HepG2 (cell line): Measurements from ENCODE around the gene VWA3A. TPM values are rescaled to one million over a fixed set of nuclear protein-coding genes. Genes with fewer than 3 reads are reported as not detected.
"Not testable (repeated sequence)": the region's sequence is repeated elsewhere in the genome, so short reads cannot be mapped to it uniquely, and the experiment has no call there.

ENCODE experiments used
- ATAC-seq: fragments of 200-7000 bp; cut with Tn5 transposase; 3 replicates; pipeline ENCODE4 v1.9.1; 2020; ENCODE audit warnings: mild to moderate bottlenecking, moderate library complexity
- BruUV-seq: library from RNA; stranded (reverse); fragments of 400-500 nt; replicated peaks from 2 replicates; lab custom pipeline; 2021; lab: Mats Ljungman, UMichigan
- CTCF ChIA-PET: fragments of 300-600 bp; formaldehyde crosslinking; extraction: SDS; loops from one replicate; lab custom pipeline; 2021; ENCODE audit warnings: low total read pairs, inconsistent platforms, low intra/inter-chr PET ratio; lab: Yijun Ruan, JAX
- POLR2A ChIA-PET: fragments of 350-600 bp; sonication (Branson Sonifier 250); formaldehyde crosslinking; loops from one replicate; lab custom pipeline; 2020; ENCODE audit warnings: antibody characterized with exemption, inconsistent platforms; lab: Yijun Ruan, JAX
- DNase-seq: peaks from one replicate; pipeline ENCODE4 v3.0.0-alpha.2; 2015; ENCODE audit warnings: low spot score
- FAIRE-seq: peaks from 3 replicates; lab custom pipeline; 2011; peaks lifted over from hg19 to GRCh38; lab: Jason Lieb, UNC
- H2AFZ ChIP-seq: one replicate; pipeline ENCODE4 v1.6.1; 2011; ENCODE audit warnings: low read length, inconsistent platforms
- H3K27ac ChIP-seq: fragments of 300-600 bp; 3 replicates; pipeline ENCODE4 v1.8.0; 2011; ENCODE audit warnings: mixed run types, mild to moderate bottlenecking, mixed read lengths, low read length, inconsistent platforms; ENCODE audit not compliant: insufficient read depth; ENCODE audit errors: extremely low read length
- H3K27me3 ChIP-seq, 2 experiments: fragments of 200-600 bp in 1 of 2; 2 replicates in 1 of 2; 3 replicates in 1 of 2; pipeline versions ENCODE4 v1.6.0 to v1.8.0; 2011; ENCODE audit warnings: low read length in 2 of 2, mild to moderate bottlenecking in 2 of 2, moderate library complexity in 2 of 2, inconsistent platforms in 1 of 2; ENCODE audit not compliant: insufficient read depth in 2 of 2, control insufficient read depth in 1 of 2
- H3K36me3 ChIP-seq, 2 experiments: fragments of 200-600 bp in 1 of 2; replicated peaks in 1 of 2; 2 replicates in 1 of 2; 3 replicates in 1 of 2; pipeline versions ENCODE4 v1.5.1 to v1.8.0; 2011; ENCODE audit warnings: low read length in 2 of 2, inconsistent platforms in 1 of 2; ENCODE audit not compliant: insufficient read depth in 2 of 2, control insufficient read depth in 1 of 2
- H3K4me1 ChIP-seq: 2 replicates; pipeline ENCODE4 v1.5.1; 2012; ENCODE audit warnings: low read length, inconsistent platforms; ENCODE audit not compliant: insufficient read depth
- H3K4me2 ChIP-seq: 2 replicates; pipeline ENCODE4 v1.6.0; 2011; ENCODE audit warnings: low read depth, low read length, inconsistent platforms
- H3K4me3 ChIP-seq, 3 experiments: fragments of 200-600 bp in 1 of 3; sonication (generic), shearing (Covaris generic) in 1 of 3; replicated peaks in 1 of 3; 2 replicates each; pipeline ENCODE4 v1.5.1; 2011 to 2016; ENCODE audit warnings: low read length in 3 of 3, inconsistent platforms in 2 of 3, low read depth in 2 of 3, mild to moderate bottlenecking in 2 of 3, control low read depth in 1 of 3, mixed read lengths in 1 of 3; ENCODE audit not compliant: insufficient read depth in 1 of 3
- H3K79me2 ChIP-seq: one replicate; pipeline ENCODE4 v1.6.1; 2011; ENCODE audit warnings: low read length, inconsistent platforms; ENCODE audit not compliant: insufficient read depth
- H3K9ac ChIP-seq: 2 replicates; pipeline ENCODE4 v1.6.0; 2011; ENCODE audit warnings: mild to moderate bottlenecking, low read depth, low read length, inconsistent platforms; ENCODE audit not compliant: insufficient read depth
- H3K9me3 ChIP-seq: 2 replicates; pipeline ENCODE4 v1.5.1; 2012; ENCODE audit warnings: mild to moderate bottlenecking, low read length
- H4K20me1 ChIP-seq: 2 replicates; pipeline ENCODE4 v1.6.0; 2011; ENCODE audit warnings: inconsistent platforms, mild to moderate bottlenecking, low read length, moderate library complexity; ENCODE audit not compliant: insufficient read depth
- ATF4 ChIP-seq, 2 experiments: fragments of 450-650 bp in 1 of 2; sonication (generic) in 1 of 2; formaldehyde crosslinking; IDR thresholded peaks; 2 replicates each; pipeline versions ENCODE4 v1.5.0 to v1.8.0; 2020 to 2022; ENCODE audit warnings: mild to moderate bottlenecking in 1 of 2, missing genetic modification reagents in 1 of 2
- ATF5 ChIP-seq: sonication (generic); formaldehyde crosslinking; IDR thresholded peaks from 2 replicates; pipeline ENCODE4 v1.4.0; 2020; ENCODE audit warnings: mild to moderate bottlenecking, low read depth, missing genetic modification reagents
- CCDC6 ChIP-seq: sonication (generic); formaldehyde crosslinking; IDR thresholded peaks from 2 replicates; pipeline ENCODE4 v1.8.1; 2022; ENCODE audit warnings: mild to moderate bottlenecking, missing genetic modification reagents, moderate library complexity
- CEBPG ChIP-seq: IDR thresholded peaks from 2 replicates; pipeline ENCODE4 v1.6.1; 2016
- GTF3A ChIP-seq: sonication (generic); formaldehyde crosslinking; conservative IDR thresholded peaks from 2 replicates; pipeline ENCODE4 v1.4.0; 2020; ENCODE audit warnings: mild to moderate bottlenecking, missing genetic modification reagents
- IRF9 ChIP-seq: sonication (generic); formaldehyde crosslinking; IDR thresholded peaks from 2 replicates; pipeline ENCODE4 v1.8.0; 2022; ENCODE audit warnings: missing genetic modification reagents, mild to moderate bottlenecking, borderline replicate concordance
- NCOR1 ChIP-seq: fragments of 200-600 bp; sonication (generic); IDR thresholded peaks from 2 replicates; pipeline ENCODE4 v1.7.0; 2017; ENCODE audit warnings: antibody characterized with exemption, low read length, borderline replicate concordance
- SNAI1 ChIP-seq: sonication (generic); formaldehyde crosslinking; IDR thresholded peaks from 2 replicates; pipeline ENCODE4 v1.5.0; 2020; ENCODE audit warnings: mild to moderate bottlenecking, missing genetic modification reagents, borderline replicate concordance
- TCF12 ChIP-seq, 2 experiments: fragments of 450-650 bp in 1 of 2; sonication (generic) in 1 of 2; formaldehyde crosslinking in 1 of 2; IDR thresholded peaks; 2 replicates each; pipeline versions ENCODE4 v1.6.1 to v1.8.0; 2017 to 2022; ENCODE audit warnings: antibody characterized with exemption in 1 of 2, mild to moderate bottlenecking in 1 of 2, missing genetic modification reagents in 1 of 2, moderate library complexity in 1 of 2
- THAP11 ChIP-seq: IDR thresholded peaks from 2 replicates; pipeline ENCODE4 v1.6.1; 2016; ENCODE audit warnings: missing biosample characterization, missing genetic modification reagents
- ZMYM3 ChIP-seq: sonication (generic); formaldehyde crosslinking; IDR thresholded peaks from 2 replicates; pipeline ENCODE4 v1.5.1; 2020; ENCODE audit warnings: mild to moderate bottlenecking, missing genetic modification reagents
- ZNF362 ChIP-seq: sonication (generic); formaldehyde crosslinking; IDR thresholded peaks from 2 replicates; pipeline ENCODE4 v1.4.0; 2020; ENCODE audit warnings: missing genetic modification reagents, mild to moderate bottlenecking, borderline replicate concordance
- ZNF510 ChIP-seq: sonication (generic); formaldehyde crosslinking; IDR thresholded peaks from 2 replicates; pipeline ENCODE4 v1.4.0; 2020; ENCODE audit warnings: low read depth, mild to moderate bottlenecking, missing genetic modification reagents
- ZNF512B ChIP-seq: sonication (generic); formaldehyde crosslinking; IDR thresholded peaks from 2 replicates; pipeline ENCODE4 v1.5.1; 2020; ENCODE audit warnings: missing genetic modification reagents, mild to moderate bottlenecking, borderline replicate concordance
- WGBS: methylation state at CpG from one replicate; pipeline ENCODE4 v1.1.6; 2017; ENCODE audit warnings: low lambda C conversion rate; 5-methylcytosine and 5-hydroxymethylcytosine counted together
- in situ Hi-C: cut with HindIII; loops from 2 replicates; pipeline ENCODE4 v1.10.0; 2017; ENCODE audit warnings: low pct_unique_long_range_greater_than_20kb; ENCODE audit not compliant: extremely low pct_ligation_motif_present
- intact Hi-C: fragments of 100-400 bp; cut with micrococcal nuclease; formaldehyde crosslinking; loops from one replicate; pipeline ENCODE4 v1.10.0; 2022; ENCODE audit not compliant: unreplicated experiment
- polyA plus RNA-seq, 8 experiments: library from polyadenylated mRNA; depleted of rRNA in 3 of 8; stranded (reverse) in 7 of 8; unstranded in 1 of 8; fragments of >200 nt; fragmentation: Illumina TruSeq in 4 of 8; extraction: Trizol in 4 of 8; gene quantifications; 2 replicates each; pipeline versions ENCODE4 v1.2.1 to v1.2.3, GENCODE V29; 2011 to 2016; ENCODE audit warnings: low read depth in 4 of 8, missing spikeins in 1 of 8, mixed read lengths in 1 of 8; ENCODE audit not compliant: insufficient read depth in 1 of 8
- total RNA-seq, 5 experiments: library from RNA; depleted of rRNA; stranded (reverse); fragments of >200 nt; fragmentation: Illumina TruSeq; extraction: Trizol; gene quantifications; 2 replicates each; pipeline ENCODE4 v1.2.3, GENCODE V29; 2016; ENCODE audit warnings: low read depth in 1 of 5

The VWA3A gene
- total and polyA plus RNA-seq, 2 of the 13 experiments (the other 11 are each of a cell fraction or from before 2014, with no cell fraction given) = 0.03 to 0.07 TPM

- H3K79me2 ChIP-seq; ATAC-seq; H3K27me3 ChIP-seq; FAIRE-seq; H3K9me3 ChIP-seq; BruUV-seq; H3K36me3 ChIP-seq; H4K20me1 ChIP-seq; H2AFZ ChIP-seq; H3K27ac ChIP-seq; DNase-seq; TF ChIP-seq TCF12 (IDR thresholded peaks at IDR 0.05): not testable (repeated sequence)
- intact Hi-C loops = loop anchor here (5.0 kb wide), 1 partner anchor 176 kb away; the partner anchor contains the start of gene CDR2
- in situ Hi-C loops = loop anchor here (5.0 kb wide), 1 partner anchor 101 kb away; the partner anchor contains the start of gene POLR3E
- ChIA-PET CTCF (interaction anchor here (1.6 to 2.5 kb wide), 3 partner anchors 98 to 104 kb away, joined by 3 to 20 read pairs (median 7); partner anchors contain the start of gene POLR3E), POLR2A (interaction anchor here (0.8 to 1.6 kb wide), 3 partner anchors 9 to 101 kb away, joined by 4 to 5 read pairs (median 4); partner anchors contain the start of genes EEF2K and POLR3E)
- Histone ChIP-seq H3K4me2 (peak overlapping the region; percentile 88), H3K4me3 (peak overlapping the region; percentile 78 to 81 (median 80)), H3K9ac (peak overlapping the region; percentile 68; the same call in 1 of the 2 replicates), H3K4me1 (peaks cover 80% of the 10 kb centered on the region)
- WGBS = 17% methylated on average over 20 of the region's 20 CpGs
- TF ChIP-seq CEBPG (CRISPR knock-in tag) (peak; percentile 70), NCOR1 (peak; percentile 54; the same call in 1 of the 2 replicates), THAP11 (CRISPR knock-in tag) (0 out of 2 replicates have a peak, but pooled peaks have one; percentile 26), SNAI1 (CRISPR knock-in tag) (0 out of 2 replicates have a peak, but pooled peaks have one; percentile 33), ATF5 (CRISPR knock-in tag) (0 out of 2 replicates have a peak, but pooled peaks have one; percentile 81), GTF3A (0 out of 2 replicates have a peak, but pooled peaks have one; percentile 50), CCDC6 (CRISPR knock-in tag) (0 out of 2 replicates have a peak, but pooled peaks have one; percentile 4), ATF4 (CRISPR knock-in tag; IDR thresholded peaks at IDR 0.05) (peak in 1 of 2 experiments; percentile 87; a peak in 2 of 4 replicates), ZMYM3 (CRISPR knock-in tag) (peak; percentile 9; the same call in 1 of the 2 replicates), TCF12 (CRISPR knock-in tag; IDR thresholded peaks at IDR 0.05) (0 out of 2 replicates have a peak, but pooled peaks have one; percentile 31), IRF9 (peak; percentile 1; the same call in 1 of the 2 replicates), ZNF362 (peak; percentile 9; the same call in 1 of the 2 replicates), ZNF510 (0 out of 2 replicates have a peak, but pooled peaks have one; percentile 56), ZNF512B (CRISPR knock-in tag) (0 out of 2 replicates have a peak, but pooled peaks have one; percentile 26)
These were observed 104.3 kb downstream of the VWA3A start for GRCh38 chr16:22196559-22197168.
